ENCODE results near the gene HOXD10.

DNA sequence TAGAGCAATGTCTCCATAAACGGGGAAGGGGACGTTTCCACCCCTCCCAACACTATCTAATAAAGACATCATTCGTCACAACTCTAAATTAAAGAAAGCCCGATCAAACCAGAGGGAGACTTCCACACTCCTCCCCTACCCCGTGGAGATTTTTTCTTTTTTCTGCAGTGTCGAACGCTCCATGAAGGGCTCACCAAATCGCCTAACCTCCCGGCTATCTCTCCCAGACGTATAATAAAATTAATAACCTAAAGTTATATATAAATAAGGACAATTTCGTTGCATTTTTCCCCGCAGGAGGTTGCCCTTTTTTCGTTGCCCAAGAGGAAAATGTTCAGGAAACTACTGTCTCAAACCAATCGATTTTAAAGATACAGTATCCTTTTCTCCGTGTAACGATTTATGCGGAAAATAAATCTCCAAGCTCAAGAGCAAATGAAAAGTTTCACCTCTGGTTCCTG lies 35.2 kb upstream of the HOXD10 start:
- no peak for TF ChIP-seq POLR2AphosphoS5 (IDR thresholded peaks at IDR 0.05; ENCODE audit: borderline replicate concordance, low read depth, low read length)
- TF ChIP-seq EZH2 (IDR thresholded peaks at IDR 0.05): no peak

Measured in SK-N-MC (cell line).